ENCODE measurements around the gene ORM2.

Gene ORM2

DNA sequence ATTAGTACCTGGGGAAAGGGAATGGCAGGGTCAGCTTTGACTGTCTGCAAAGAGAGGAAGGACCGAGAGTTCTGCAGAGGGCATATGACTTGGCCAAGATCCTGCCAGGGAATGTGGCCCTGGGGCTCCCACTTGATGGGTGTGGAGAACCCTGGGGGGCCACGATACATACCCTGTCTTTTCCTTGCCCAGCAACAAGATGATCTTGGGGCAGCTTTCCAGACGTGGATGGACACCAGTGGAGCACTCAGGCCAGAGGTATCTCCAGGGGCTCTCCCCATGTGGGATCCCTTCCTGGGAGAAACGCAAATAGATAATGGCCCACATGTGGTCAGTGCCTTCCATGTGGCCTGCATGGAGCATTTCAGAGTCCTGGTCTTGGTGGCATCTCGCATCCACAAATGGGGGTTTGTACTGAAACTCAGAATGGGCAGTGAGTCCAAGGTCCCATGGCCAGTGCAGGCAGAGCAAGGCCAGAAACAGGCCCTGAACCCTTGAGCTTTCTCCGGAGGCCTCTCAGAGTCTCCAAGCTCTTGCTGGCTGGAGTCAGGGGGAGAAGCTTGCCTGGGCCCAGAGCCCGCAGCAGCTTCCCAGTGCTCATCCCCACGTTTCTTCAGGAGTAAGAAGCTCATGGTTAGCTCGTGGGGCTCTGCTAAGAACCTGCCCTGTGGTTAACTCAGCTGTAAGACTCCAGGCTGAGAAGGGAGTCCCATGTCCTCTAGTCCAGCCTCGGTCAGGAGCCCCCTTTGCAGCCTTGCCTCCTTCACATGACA is 25.1 kb upstream of the ORM2 start:
- Histone ChIP-seq H2BK5ac (ENCODE audit: low read depth, low read length, poor library complexity, severe bottlenecking) (no peak overlapping the region), H3K23ac (ENCODE audit: low read length in 2 of 2) (no peak overlapping the region), H2BK120ac (ENCODE audit: low read depth, low read length) (no peak overlapping the region), H2BK15ac (ENCODE audit: low read depth, poor library complexity, severe bottlenecking) (no peak overlapping the region), H3K9ac (ENCODE audit: low read length) (no peak overlapping the region), H3K14ac (ENCODE audit: low read length in 2 of 2) (no peak overlapping the region), H3K18ac (ENCODE audit: low read depth in 1 of 2, low read length in 2 of 2) (no peak overlapping the region), H3K27ac (ENCODE audit: low read length, poor library complexity, severe bottlenecking) (no peak overlapping the region), H3K27me3 (ENCODE audit: control insufficient read depth in 1 of 2, insufficient read depth in 1 of 2, low read length in 2 of 2) (no peaks in the 10 kb centered on the region), H3K9me3 (ENCODE audit: control insufficient read depth, low read length) (no peaks in the 10 kb centered on the region), H3K4me2 (ENCODE audit: low read length, poor library complexity, severe bottlenecking) (no peak overlapping the region), H3K4ac (ENCODE audit: low read depth in 1 of 2, low read length in 2 of 2) (no peak overlapping the region), H2BK12ac (ENCODE audit: low read length in 2 of 2) (no peak overlapping the region), H3K4me3 (ENCODE audit: insufficient read depth in 1 of 2, low read depth in 1 of 2, low read length in 2 of 2) (no peak overlapping the region), H3K79me1 (replicated peaks; ENCODE audit: low read length, poor library complexity, severe bottlenecking) (no peaks in the 10 kb centered on the region), H3K36me3 (ENCODE audit: control insufficient read depth in 1 of 2, insufficient read depth in 2 of 2, low read depth in 1 of 2, low read length in 2 of 2) (peaks cover 12 to 83% of the 10 kb centered on the region in 2 experiments), H3K4me1 (ENCODE audit: control insufficient read depth, insufficient read depth, low read depth, low read length) (peaks cover 3% of the 10 kb centered on the region), H2AK5ac (ENCODE audit: low read length, severe bottlenecking) (no peak overlapping the region), H2AFZ (ENCODE audit: low read depth, low read length) (no peak overlapping the region), H4K8ac (ENCODE audit: low read length) (no peak overlapping the region), H4K91ac (ENCODE audit: low read length) (no peak overlapping the region)
- 86% methylated on average over 10 of the region's 10 CpGs for WGBS
- DNase-seq: no peak

DNA sequence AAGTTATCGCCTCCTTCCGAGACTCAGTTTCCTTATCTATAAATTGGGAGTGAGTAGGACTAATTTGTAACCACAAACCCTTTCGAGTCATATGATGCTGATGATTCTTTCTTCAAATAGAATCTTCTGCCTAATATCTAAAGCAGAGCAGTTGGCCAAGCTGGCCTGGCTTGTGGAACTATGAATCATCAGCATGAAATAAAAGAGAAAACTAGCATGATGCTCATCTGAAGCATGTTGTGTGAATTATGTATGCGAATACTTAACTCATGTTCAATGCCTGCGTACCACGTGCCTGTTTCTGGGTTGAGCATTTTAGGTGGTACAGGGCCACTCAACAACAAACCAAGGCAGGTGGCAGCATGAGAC is 21.8 kb upstream of the ORM2 start:
- Histone ChIP-seq H4K91ac (ENCODE audit: low read length) (no peak overlapping the region), H3K14ac (ENCODE audit: low read length in 2 of 2) (no peak overlapping the region), H2AFZ (ENCODE audit: low read depth, low read length) (no peak overlapping the region), H2BK5ac (ENCODE audit: low read depth, low read length, poor library complexity, severe bottlenecking) (no peak overlapping the region), H3K4me1 (ENCODE audit: control insufficient read depth, insufficient read depth, low read depth, low read length) (peaks cover 3% of the 10 kb centered on the region), H3K4ac (ENCODE audit: low read depth in 1 of 2, low read length in 2 of 2) (no peak overlapping the region), H3K36me3 (ENCODE audit: control insufficient read depth in 1 of 2, insufficient read depth in 2 of 2, low read depth in 1 of 2, low read length in 2 of 2) (peaks cover 5 to 71% of the 10 kb centered on the region in 2 experiments), H3K27ac (ENCODE audit: low read length, poor library complexity, severe bottlenecking) (no peak overlapping the region), H2BK12ac (ENCODE audit: low read length in 2 of 2) (no peak overlapping the region), H3K23ac (ENCODE audit: low read length in 2 of 2) (no peak overlapping the region), H3K9ac (ENCODE audit: low read length) (peak overlapping the region; percentile 53), H3K4me2 (ENCODE audit: low read length, poor library complexity, severe bottlenecking) (no peak overlapping the region), H4K8ac (ENCODE audit: low read length) (no peak overlapping the region), H2BK15ac (ENCODE audit: low read depth, poor library complexity, severe bottlenecking) (no peak overlapping the region), H2BK120ac (ENCODE audit: low read depth, low read length) (no peak overlapping the region), H3K18ac (ENCODE audit: low read depth in 1 of 2, low read length in 2 of 2) (no peak overlapping the region), H3K27me3 (ENCODE audit: control insufficient read depth in 1 of 2, insufficient read depth in 1 of 2, low read length in 2 of 2) (no peaks in the 10 kb centered on the region), H3K9me3 (ENCODE audit: control insufficient read depth, low read length) (no peaks in the 10 kb centered on the region), H2AK5ac (ENCODE audit: low read length, severe bottlenecking) (no peak overlapping the region), H3K4me3 (ENCODE audit: insufficient read depth in 1 of 2, low read depth in 1 of 2, low read length in 2 of 2) (no peak overlapping the region), H3K79me1 (replicated peaks; ENCODE audit: low read length, poor library complexity, severe bottlenecking) (no peaks in the 10 kb centered on the region)
- DNase-seq: no peak
- WGBS: 97% methylated on average over 5 of the region's 6 CpGs

DNA sequence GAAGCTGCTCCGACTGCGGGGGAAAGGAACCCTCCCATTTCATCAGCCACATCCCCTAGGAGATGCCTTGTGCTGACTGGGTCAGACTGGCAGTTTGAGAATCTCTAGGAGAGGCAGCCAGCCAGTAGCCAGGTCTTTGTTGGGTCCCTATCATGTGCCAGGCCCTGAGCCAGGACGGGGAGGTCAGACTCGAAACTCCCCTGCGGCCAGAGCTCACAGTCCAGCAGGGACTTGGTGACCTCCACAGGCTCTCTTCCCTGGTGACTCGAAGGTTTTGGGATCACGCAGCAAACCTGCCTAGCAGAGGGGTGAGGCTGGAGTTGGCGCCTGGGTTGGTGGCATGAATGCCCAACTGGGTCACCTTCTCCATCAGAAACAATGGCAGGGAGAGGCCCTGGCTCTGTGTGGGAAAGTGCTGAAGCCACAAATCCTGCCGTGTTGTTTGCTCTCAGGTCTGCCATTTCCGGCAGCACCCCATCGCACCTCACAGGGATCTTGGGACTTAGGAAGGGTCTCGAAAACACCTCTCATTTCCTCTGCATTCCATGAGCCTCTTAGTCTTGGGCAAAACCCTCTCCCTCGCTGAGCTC is 21.2 kb upstream of the ORM2 start:
- 91% methylated on average over 13 of the region's 13 CpGs for WGBS
- Histone ChIP-seq H4K8ac (ENCODE audit: low read length) (no peak overlapping the region), H3K14ac (ENCODE audit: low read length in 2 of 2) (no peak overlapping the region), H3K27me3 (ENCODE audit: control insufficient read depth in 1 of 2, insufficient read depth in 1 of 2, low read length in 2 of 2) (no peaks in the 10 kb centered on the region), H2BK5ac (ENCODE audit: low read depth, low read length, poor library complexity, severe bottlenecking) (no peak overlapping the region), H2BK120ac (ENCODE audit: low read depth, low read length) (no peak overlapping the region), H2AFZ (ENCODE audit: low read depth, low read length) (no peak overlapping the region), H3K4ac (ENCODE audit: low read depth in 1 of 2, low read length in 2 of 2) (no peak overlapping the region), H3K9ac (ENCODE audit: low read length) (peak overlapping the region; percentile 53), H3K27ac (ENCODE audit: low read length, poor library complexity, severe bottlenecking) (no peak overlapping the region), H3K4me3 (ENCODE audit: insufficient read depth in 1 of 2, low read depth in 1 of 2, low read length in 2 of 2) (no peak overlapping the region), H4K91ac (ENCODE audit: low read length) (no peak overlapping the region), H2AK5ac (ENCODE audit: low read length, severe bottlenecking) (no peak overlapping the region), H3K79me1 (replicated peaks; ENCODE audit: low read length, poor library complexity, severe bottlenecking) (no peaks in the 10 kb centered on the region), H2BK15ac (ENCODE audit: low read depth, poor library complexity, severe bottlenecking) (no peak overlapping the region), H3K9me3 (ENCODE audit: control insufficient read depth, low read length) (no peaks in the 10 kb centered on the region), H3K36me3 (ENCODE audit: control insufficient read depth in 1 of 2, insufficient read depth in 2 of 2, low read depth in 1 of 2, low read length in 2 of 2) (peaks cover 5 to 70% of the 10 kb centered on the region in 2 experiments), H3K4me2 (ENCODE audit: low read length, poor library complexity, severe bottlenecking) (no peak overlapping the region), H3K18ac (ENCODE audit: low read depth in 1 of 2, low read length in 2 of 2) (no peak overlapping the region), H2BK12ac (ENCODE audit: low read length in 2 of 2) (no peak overlapping the region), H3K23ac (ENCODE audit: low read length in 2 of 2) (no peak overlapping the region), H3K4me1 (ENCODE audit: control insufficient read depth, insufficient read depth, low read depth, low read length) (peaks cover 3% of the 10 kb centered on the region)
- DNase-seq: no peak

DNA sequence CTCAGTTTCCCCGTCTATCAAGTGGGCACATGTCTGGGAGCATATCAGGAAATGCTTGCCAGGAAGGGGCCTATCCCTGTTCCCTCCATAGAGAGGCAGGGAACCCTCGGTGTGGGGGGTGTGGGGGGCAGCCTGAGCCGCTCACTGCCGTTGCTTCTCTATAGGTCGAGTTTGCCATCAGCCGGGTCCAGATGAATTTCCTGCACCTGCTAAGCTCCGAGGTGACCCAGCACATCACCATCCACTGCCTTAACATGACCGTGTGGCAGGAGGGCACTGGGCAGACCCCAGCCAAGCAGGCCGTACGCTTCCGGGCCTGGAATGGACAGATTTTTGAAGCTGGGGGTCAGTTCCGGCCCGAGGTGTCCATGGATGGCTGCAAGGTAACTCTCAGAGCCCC is 20.6 kb upstream of the ORM2 start:
- no peak for DNase-seq
- Histone ChIP-seq H2BK15ac (ENCODE audit: low read depth, poor library complexity, severe bottlenecking) (no peak overlapping the region), H3K4me1 (ENCODE audit: control insufficient read depth, insufficient read depth, low read depth, low read length) (peaks cover 3% of the 10 kb centered on the region), H3K4me2 (ENCODE audit: low read length, poor library complexity, severe bottlenecking) (no peak overlapping the region), H4K91ac (ENCODE audit: low read length) (no peak overlapping the region), H3K36me3 (ENCODE audit: control insufficient read depth in 1 of 2, insufficient read depth in 2 of 2, low read depth in 1 of 2, low read length in 2 of 2) (peaks cover 5 to 68% of the 10 kb centered on the region in 2 experiments), H4K8ac (ENCODE audit: low read length) (no peak overlapping the region), H3K9ac (ENCODE audit: low read length) (no peak overlapping the region), H2BK5ac (ENCODE audit: low read depth, low read length, poor library complexity, severe bottlenecking) (no peak overlapping the region), H3K27me3 (ENCODE audit: control insufficient read depth in 1 of 2, insufficient read depth in 1 of 2, low read length in 2 of 2) (no peaks in the 10 kb centered on the region), H3K9me3 (ENCODE audit: control insufficient read depth, low read length) (no peaks in the 10 kb centered on the region), H2AK5ac (ENCODE audit: low read length, severe bottlenecking) (no peak overlapping the region), H3K27ac (ENCODE audit: low read length, poor library complexity, severe bottlenecking) (no peak overlapping the region), H3K4me3 (ENCODE audit: insufficient read depth in 1 of 2, low read depth in 1 of 2, low read length in 2 of 2) (no peak overlapping the region), H3K23ac (ENCODE audit: low read length in 2 of 2) (no peak overlapping the region), H3K14ac (ENCODE audit: low read length in 2 of 2) (no peak overlapping the region), H2BK12ac (ENCODE audit: low read length in 2 of 2) (no peak overlapping the region), H3K4ac (ENCODE audit: low read depth in 1 of 2, low read length in 2 of 2) (no peak overlapping the region), H2AFZ (ENCODE audit: low read depth, low read length) (no peak overlapping the region), H3K18ac (ENCODE audit: low read depth in 1 of 2, low read length in 2 of 2) (no peak overlapping the region), H2BK120ac (ENCODE audit: low read depth, low read length) (no peak overlapping the region), H3K79me1 (replicated peaks; ENCODE audit: low read length, poor library complexity, severe bottlenecking) (no peaks in the 10 kb centered on the region)
- WGBS: 97% methylated on average over 11 of the region's 13 CpGs
